ENCODE data around the gene SHKBP1.

DNA sequence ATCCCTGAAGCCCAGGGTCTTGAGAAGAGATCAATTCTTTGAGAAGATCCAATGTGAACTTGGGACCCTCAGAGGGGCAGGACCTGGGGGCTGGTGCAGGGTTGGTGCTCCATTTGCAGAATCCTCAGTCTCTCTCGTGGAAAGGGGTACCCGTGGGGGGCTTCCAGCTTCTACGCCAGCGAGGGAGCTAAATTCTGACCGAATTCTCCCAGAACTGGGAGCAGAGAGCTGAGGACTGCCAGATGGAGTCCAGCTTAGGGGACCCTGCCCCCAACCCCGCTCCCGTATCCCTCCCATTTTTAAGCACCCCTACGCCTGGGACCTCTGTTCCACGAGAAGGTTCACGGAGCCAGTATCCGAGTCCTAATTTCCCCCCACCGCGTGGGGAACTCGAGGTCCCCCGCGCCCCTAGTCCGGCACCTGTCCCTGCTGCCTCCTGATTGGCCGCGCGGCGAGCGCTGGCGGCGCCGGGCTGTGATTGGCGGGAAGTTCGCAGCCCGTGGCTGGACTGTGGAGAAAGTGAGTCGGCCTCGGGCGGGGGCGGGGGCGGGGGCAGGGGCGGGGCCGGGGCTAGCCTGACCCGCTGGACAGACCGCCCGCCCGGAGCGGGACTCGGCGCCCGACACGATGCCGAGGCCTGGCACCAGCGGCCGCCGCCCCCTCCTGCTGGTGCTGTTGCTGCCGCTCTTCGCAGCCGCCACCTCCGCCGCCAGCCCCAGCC lies 20.1 kb downstream of the SHKBP1 start:
- no peak for TF ChIP-seq CTCF (IDR thresholded peaks at IDR 0.05; ENCODE audit: low read depth, low read length)
- no peak for TF ChIP-seq EZH2phosphoT487 (IDR thresholded peaks at IDR 0.05; ENCODE audit: low read depth)

Data from OCI-LY3 (cell line).